GM19395 (cell line): ENCODE measurements around the gene ALDH9A1.
"Not testable (repeated sequence)": the region's sequence is repeated elsewhere in the genome, so short reads cannot be mapped to it uniquely, and the experiment has no call there.

Experiments used
- ATAC-seq: cut with Tn5 transposase; IDR thresholded peaks from one replicate; pipeline ENCODE4 v1.9.1; 2021; ENCODE audit warnings: mild to moderate bottlenecking, moderate library complexity; ENCODE audit not compliant: unreplicated experiment

Gene ALDH9A1

DNA sequence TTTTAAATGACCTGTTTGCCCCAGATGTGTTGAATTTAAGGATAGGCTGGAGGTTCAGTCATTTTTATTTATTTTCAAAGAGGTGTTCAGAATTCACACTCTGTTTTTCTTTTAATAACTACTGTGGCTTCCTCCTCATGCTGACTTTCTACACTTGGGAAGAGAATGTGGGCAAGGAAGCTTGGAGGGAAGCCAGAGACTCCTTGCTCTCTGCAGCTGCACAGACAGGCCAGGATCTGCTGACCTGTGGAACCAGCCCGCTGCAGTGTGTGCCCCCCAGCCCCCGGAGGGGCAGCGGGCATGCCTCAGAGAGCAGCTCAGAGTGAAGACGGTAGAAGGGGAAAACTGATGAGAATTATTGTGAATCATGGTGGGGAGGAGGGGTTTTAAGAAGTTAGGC lies 50.4 kb downstream of the ALDH9A1 start:
- no peak for ATAC-seq

DNA sequence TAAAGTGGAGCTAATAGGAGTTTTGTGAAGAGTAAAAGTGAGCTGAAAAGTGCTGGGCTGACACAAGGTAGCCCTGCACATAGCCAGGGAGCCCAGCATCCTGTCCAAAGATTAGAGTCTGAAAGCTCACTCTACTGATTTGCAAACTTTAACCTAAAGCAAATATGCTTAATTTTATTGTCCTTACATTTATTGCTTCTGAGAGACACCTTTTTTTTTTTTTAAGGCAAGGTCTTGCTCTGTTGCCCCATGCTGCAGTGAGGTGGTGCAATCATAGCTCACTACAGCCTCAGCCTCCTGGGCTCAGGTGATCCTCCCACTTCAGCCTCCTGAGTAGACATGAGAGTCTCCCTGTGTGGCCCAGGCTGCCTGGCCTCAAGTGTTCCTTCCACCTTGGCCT lies 50.8 kb downstream of the ALDH9A1 start:
- no peak for ATAC-seq

DNA sequence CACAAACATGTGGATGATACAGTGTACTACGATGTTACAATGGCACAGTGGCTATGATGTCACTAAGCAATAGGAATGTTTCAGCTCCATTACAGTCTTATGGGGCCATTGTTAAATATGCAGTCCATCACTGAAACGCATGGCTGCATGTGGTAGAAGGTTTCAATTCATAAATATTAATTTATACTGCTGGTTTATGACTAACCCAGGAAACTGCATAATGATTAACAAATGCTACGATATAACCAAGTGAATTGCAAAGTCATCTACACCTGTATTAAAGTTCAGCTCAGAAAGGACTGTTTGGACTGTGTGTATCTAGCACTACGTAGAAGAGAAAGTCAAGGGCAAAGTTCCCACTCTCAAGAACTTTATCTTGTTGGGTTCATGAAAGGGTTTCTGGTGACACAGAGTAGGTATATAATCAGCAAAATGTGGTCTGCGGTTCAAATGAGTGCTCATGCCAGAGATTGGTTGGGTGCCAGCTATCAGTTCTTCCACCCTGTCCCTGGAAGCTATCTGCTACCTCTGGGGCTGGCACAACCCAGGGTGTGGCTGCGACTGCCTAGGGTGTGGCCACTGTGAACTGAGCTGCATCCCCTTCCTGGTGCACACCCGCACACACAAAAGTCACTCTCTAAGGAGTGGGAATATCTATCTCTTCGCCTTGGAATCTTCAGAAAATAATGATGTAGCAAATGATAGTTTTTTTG lies 52.6 kb downstream of the ALDH9A1 start:
- no peak for ATAC-seq

DNA sequence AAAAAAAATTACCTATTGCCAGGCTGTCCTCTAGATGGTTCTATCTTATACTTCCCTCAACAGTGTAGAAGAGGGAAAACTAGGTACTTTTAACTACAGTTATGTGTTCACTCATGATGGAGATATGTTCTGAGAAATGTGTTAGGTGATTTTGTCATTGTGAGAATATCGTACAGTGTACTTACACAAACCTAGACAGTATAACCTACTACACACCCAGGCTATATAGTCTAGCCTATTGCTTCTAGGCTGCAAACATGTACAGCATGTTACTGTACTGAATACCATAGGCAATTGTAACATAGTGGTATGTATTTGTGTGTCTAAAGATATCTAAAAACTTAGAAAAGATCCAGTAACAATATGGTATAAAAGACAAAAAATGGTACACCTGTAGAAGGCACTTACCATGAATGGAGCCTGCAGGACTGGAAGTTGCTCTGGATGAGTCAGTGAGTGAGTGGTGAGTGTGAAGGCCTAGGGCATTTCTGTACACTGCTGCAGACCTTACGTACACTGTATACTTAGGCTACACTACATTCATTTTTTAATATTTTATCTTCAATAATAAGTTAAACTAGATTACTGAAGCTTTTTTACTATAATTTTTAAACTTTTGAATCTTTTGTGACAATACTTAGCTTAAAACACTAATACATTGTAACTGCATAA lies 54.2 kb downstream of the ALDH9A1 start:
- ATAC-seq, result no peak

DNA sequence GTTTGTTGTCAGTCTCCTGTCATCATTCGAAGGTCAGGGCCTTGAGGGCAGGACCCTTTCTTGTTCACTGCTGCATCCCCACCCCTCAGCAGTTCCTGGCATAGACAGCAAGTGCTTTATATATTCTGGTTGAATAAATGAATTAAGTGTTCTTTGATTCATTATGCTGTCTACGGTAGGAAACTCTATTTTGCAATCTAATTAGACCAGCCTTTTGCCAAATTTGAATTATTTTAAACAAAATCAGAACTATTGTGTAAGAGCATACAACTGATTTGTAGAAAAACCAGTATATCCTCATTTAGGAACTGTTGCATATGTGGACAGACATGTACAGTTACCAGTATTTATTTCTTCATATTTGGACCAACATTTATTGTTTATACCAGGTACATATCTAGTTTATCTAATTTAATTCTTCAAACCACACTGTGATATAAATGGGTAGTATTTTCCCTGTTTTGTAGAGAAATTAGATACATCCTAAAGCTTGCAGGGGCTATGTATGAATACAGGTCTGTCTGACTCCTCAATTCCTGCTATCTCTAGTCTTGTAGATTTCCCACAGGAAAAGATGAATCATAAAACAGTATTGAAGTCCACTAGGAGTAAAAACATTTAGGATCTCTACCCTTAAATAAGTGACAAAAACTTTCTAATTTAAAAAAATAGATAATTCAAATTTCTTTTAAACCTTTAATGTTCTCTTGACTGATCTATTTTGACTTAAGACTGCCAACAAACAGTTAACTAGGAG lies 57.0 kb downstream of the ALDH9A1 start:
- ATAC-seq, result no peak

DNA sequence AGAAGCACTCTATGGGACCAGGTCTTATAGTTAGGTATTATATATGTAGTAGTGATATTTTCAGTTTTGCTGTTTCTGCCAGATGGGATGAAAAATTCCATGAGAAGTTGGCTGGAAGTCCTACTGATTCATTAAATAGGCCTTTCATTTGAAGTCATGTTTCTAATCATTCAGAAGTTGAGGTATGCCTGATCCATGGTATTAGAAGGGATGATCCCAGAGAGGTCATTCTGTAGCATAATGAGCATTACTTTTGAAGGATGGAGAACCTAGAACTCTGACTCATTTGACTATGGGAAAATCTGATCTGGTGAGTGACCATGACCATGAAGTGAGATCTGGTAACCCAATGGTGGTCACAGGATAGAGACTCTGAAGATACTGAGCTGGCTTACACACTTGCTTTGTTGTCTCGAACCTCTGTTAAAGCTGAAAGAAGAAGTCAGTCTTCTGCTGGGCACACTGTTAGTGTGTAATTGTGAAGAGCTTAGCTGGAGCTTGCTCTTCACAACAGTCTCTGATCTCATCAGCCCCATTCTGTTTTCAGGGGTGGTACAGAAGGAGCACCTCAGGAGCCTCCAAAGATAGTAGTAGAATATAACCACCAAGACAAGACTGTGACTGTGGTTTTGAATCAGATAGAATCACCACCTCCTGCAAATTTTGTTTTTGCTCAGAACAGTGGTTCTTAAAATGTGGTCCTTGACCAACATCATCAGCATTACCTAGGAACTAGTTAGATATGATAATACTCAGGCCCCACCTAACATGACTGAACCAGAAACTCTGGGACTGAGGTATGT lies 58.3 kb downstream of the ALDH9A1 start:
- no peak for ATAC-seq

DNA sequence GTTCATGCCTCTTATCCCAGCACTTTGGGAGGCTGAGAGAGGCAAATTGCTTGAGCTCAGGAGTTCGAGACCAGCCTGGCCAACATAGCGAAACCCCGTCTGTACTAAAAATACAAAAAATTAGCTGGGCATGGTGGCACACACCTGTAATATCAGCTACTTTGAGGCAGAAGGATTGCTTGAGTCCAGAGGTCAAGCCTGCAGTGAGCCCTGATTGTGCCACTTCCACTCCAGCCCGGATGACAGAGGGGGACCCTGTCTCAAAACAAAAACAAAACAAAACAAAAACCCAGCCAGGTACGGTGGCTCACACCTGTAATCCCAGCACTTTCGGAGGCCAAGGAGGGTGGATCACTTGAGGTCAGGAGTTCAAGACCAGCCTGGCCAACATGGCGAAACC lies 60.2 kb downstream of the ALDH9A1 start:
- not testable (repeated sequence) for ATAC-seq

DNA sequence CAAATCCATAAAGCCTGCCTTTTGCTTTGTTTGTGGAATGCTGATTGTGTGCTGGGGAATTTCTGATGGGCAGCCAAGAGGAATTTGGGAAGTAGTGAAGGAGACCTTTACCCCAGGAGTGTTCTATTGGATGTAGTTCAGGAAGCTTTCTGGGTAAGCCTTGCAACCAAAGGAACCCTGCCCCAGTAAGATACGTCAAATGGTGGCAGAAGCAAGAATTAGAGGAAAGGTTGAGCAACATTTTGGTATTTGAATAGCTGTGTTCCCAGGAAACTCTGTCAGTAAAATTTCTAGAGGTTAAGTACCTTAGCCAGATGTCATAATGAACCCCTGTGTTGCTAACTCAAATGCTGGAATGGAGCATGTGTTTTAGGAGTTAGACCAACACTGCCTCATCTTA lies 60.9 kb downstream of the ALDH9A1 start:
- ATAC-seq, result no peak

DNA sequence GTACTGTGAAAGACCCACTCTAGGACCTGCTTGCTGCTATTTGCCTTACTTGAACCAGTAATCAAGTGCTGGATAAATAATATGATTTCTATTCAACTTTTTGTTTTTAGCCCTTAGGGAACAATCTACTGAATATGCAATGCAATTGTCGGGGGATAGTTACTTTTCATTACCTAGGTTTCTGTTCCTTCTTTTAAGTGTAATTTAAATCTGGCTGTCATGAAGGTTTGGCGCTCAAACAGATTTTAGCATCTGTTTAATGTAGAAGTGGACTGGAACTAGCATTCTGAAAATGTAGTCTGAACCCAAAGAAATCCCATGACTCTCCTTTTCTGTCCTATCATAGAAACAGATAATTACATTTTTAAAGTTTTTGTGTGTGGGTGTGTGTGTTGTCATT lies 62.5 kb downstream of the ALDH9A1 start:
- no peak for ATAC-seq

DNA sequence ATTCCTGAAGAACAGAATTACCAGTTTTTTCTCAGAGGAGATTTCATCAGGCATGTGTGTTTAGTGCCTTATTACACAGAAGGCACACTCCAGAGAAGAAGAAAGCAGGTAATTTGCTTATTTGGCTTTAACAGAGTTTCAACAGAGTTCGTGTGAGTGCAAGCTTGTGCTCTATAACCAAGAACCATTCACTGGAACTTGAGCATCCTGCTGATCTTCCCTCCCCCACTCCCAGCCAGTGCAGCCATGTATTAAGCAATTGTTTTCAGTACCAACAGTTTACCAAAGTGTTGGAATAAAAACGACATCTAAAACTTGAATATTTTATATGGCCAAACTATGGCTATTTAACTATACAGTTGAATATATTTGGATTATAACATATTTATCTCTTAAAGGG lies 63.0 kb downstream of the ALDH9A1 start:
- peak; percentile 31 for ATAC-seq

DNA sequence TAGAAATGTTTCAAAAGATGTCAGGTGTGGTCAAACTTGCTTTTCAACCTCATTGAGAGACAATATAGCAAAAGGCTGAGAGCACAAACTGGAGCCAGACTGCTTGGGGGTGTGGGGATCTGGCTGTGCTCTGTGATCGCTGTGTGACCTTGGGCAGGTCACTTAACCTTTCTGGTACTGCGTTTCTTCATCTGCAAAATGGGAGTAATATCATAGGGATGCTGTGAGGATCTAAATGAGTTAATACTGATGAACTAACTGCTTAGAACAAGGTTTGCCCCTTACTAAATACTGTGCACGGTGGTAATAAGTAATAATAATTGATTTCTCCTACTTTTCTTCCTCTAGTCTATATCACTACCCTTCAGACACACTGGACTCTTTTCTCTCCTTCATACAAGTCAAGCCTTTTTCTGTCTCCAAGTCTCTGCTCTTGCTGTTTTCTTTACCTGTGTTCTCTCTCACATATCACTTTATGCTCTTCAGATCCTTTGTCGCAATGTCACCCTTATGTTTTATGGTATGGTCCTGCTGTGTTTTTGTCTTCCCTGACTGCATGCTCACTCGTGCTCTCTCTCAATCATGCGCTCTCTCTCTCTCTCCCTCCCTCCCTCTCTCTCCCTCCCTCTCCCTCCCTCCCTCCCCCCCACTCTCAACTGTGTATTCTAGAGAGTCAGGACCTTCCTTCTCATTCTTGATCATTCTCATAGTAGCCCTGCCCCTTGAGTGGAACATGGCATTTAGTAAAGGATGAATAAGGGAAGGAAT lies 64.0 kb downstream of the ALDH9A1 start:
- ATAC-seq, result no peak

DNA sequence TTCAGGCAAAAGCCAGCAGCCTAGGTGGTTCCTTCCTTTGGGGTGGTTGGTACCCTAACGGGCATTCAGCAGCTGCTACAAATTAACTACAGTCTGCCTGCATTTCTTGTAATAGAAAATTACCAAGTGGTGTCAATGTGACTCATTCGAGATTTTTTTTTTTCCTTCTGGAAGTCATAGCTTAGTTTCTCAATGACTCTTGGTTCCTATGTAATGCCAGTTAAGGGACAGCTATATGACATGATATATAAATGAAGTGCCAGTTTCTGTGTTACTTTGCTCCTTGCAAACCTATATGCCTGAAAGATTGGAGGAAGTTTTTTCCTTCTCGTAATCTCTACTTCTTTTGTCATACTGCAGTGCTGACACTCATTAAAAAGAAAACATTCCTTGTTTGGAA lies 64.7 kb downstream of the ALDH9A1 start:
- ATAC-seq, result no peak

DNA sequence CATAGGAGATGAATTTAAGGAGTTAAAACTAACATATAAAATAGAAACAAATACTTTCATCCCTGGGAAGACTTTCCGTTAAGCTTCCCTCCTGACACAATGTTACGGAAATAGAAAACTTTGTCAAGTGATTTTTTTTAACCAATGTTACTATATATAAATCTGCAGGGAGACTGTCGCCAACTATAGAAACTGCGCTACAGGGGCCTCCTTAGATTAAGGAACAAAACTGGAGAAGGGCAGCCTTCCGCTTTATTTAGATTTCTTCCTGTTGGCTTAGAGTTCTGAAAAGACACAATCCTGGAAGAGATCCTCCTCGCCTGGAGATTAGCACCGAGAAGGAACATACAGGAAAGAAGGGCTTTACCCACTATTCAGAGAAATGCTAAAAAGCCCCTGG lies 65.9 kb downstream of the ALDH9A1 start:
- no peak for ATAC-seq

DNA sequence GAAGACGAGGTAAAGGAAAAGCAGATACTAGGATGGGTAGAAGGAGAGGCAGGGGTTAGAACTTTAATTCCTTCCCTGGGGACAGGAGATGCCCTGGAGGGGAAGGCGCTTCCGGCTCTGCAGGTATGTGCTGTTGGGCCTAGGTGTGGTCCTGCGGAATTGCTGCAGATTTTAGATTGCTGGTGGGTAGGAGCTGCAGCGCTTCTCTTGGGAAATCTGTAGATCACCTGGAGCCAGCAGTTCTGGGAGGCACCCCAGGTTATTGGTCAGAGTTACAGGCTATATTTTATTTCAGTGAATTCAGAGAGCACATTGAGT lies 66.3 kb downstream of the ALDH9A1 start:
- ATAC-seq, result no peak

DNA sequence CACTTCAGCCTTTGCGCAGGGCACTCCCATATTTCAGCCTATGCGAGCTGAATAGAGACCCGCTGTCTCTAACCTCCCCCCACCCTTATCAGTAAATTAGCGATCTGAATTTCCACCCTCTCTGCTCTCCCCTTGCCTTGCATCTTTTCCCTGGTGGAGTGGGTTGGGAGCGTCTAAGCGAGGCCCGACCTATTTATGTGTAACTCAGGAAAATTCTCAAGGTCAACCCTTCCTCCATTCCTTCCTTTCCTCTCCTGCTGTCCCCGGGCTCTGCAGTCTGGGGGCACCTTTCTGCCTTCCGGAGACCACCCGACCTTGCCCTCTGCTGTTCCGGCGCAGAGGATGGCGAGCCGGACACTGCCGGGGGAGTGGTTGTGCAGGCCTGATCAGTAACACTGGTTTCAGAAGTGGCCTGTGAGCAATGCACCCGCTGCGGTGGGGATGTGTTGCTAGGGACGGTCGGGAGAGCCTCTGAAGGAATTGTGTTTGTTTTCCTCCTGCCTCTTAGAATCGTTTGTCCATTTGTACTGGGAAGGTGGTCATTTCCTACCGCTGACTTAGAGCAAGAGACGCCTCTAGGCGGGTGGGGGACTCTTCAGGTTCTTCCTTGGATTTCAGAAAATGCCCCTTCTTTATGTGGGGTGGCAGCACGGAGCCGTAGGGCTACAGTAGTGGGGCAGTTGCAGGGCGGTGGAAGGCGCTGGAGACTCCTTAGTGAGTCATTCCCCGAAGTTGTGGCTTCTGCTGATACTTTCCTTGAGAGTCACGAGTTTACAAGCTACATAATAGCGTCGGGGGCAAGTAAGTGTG lies 66.8 kb downstream of the ALDH9A1 start:
- ATAC-seq, result peak; percentile 34

DNA sequence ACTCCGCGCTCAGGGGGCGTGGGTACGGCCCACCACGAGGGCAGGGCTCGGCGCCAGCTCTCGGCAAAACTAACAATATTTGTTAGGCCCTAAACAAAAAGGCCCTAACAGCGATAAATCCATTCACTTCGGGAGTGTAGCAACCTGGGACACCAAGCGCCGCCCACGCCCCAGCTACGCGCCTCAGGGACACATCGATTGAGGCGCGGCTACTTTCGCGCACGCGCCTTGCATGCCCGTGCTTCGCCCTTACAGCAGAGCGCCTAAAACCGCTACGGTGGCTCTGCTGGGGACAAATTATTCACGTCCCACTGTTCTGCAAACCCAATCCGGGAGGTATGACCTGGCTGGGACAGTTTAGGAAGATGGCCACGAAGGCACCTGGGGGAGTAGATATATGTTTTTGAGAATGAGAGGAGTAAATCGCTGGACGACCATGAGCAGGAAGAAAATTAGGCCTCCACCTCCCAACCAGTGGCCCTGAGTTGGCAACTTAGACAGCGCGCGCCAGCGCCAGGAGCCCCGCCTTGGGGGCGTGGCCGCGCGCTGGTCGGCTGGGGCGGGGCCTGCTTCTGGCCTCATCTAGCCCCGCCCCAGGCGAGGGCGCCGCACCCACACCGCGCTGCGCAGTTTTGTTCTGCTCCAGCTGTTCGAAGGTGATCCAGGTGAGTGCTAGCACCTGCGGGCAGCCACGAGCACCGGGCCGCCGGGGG lies 67.6 kb downstream of the ALDH9A1 start, which contains the start of gene MGST3:
Gene MGST3, plus strand, starts transcription at position 606 of the 713 bp plus-strand sequence. CDS start 18,614 bp downstream, outside the sequence.
- ATAC-seq, result peak; percentile 82

DNA sequence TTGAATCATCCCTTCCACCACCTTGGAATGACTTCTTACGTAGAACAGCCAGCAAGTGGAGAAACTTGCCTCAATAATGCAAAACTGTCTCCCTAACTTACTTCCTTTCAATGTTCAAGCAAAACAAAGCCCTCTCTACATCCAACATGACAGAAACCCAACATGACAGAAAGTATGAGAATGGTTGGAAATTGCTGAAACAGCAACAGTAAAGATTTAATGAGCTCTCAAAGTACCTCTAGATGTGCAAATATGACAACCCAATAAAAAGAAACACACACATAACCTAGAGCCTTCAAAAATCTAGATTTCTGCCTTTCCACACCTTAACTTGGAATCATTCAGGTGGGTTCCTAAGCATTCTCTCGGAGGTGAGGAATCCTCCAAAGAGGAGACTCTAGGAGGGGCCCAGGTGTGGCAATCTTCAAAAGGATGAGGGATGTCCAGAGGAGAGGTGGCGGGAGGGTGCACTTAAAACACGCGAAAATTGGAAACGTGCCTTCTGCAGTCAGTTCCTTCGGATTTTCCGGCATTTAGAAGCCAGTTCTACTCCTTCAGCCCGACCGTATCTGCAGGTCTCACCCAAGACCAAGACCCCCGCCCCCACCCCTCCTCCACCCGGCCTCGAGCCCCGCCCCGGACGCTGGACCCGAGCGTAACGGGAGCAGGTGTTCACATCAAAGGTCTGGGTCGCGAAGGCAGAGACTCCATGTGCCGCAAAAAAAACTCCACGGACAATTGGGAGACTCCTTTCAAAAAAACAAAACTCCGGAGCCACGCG lies 68.3 kb downstream of the ALDH9A1 start:
- peak; percentile 0 for ATAC-seq

DNA sequence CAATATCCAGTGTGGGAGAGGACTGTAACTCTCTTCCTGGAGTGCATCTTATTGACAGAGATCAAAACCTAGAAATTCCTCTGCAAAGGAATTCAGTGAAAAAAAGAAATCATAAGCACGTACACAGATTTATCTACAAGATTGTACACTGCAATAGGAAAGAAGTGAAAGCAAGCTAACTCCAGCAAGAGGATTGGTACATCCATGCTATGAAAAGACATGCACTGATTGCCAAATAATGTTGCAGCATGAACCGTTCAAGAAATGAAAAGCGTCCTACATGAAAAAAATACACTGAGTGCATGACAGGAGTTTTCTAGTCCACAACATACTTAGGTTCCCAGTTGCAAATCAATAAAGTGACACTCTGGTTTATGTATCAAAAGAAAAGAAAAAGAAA lies 69.2 kb downstream of the ALDH9A1 start:
- no peak for ATAC-seq
